GM21825 (cell line): ENCODE measurements around the gene SDCBP2.

ENCODE experiments used
- ATAC-seq: cut with Tn5 transposase; IDR thresholded peaks from one replicate; pipeline ENCODE4 v1.9.1; 2021; ENCODE audit warnings: mild to moderate bottlenecking, moderate library complexity; ENCODE audit not compliant: unreplicated experiment

SDCBP2 gene, protein sequence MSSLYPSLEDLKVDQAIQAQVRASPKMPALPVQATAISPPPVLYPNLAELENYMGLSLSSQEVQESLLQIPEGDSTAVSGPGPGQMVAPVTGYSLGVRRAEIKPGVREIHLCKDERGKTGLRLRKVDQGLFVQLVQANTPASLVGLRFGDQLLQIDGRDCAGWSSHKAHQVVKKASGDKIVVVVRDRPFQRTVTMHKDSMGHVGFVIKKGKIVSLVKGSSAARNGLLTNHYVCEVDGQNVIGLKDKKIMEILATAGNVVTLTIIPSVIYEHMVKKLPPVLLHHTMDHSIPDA

GRCh38 chr20:1328680-1329330, at the start of gene SDCBP2:
Gene SDCBP2 (minus strand): TSS chr20:1329139. CDS start chr20:1320416, 8,723 bp downstream.
- no peak for ATAC-seq

GRCh38 chr20:1378735-1379125, 49.8 kb upstream of the SDCBP2 start:
- ATAC-seq = no peak

- no peak for ATAC-seq
These were observed 49.2 kb upstream of the SDCBP2 start for GRCh38 chr20:1377984-1378734.

GRCh38 chr20:1377341-1377871, 48.5 kb upstream of the SDCBP2 start:
- ATAC-seq = peak; percentile 45

GRCh38 chr20:1376408-1377270, 47.7 kb upstream of the SDCBP2 start:
- no peak for ATAC-seq

DNA sequence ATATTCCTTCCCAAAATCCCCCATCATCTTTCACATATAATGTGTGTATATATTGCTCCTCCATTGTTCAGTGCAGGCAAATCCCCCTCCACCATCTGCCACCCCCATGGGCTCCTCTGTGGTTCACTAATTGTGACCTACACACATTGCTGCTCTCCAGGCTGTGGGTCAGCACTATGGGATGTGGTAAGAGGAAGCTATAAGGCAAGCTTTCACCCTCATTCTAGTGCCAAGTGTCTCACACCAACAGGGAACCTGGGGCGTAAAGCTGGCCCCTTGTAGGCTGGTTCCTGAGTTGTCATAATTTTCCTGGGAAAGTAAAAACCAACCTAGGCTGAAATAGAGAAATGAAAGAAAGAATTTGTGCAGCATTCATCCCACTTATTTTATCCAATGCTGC, 47.1 kb upstream of the SDCBP2 start:
- ATAC-seq = no peak

GRCh38 chr20:1375515-1375914, 46.6 kb upstream of the SDCBP2 start:
- ATAC-seq = no peak

- ATAC-seq = no peak
These were observed 45.3 kb upstream of the SDCBP2 start for GRCh38 chr20:1374246-1374645.

DNA sequence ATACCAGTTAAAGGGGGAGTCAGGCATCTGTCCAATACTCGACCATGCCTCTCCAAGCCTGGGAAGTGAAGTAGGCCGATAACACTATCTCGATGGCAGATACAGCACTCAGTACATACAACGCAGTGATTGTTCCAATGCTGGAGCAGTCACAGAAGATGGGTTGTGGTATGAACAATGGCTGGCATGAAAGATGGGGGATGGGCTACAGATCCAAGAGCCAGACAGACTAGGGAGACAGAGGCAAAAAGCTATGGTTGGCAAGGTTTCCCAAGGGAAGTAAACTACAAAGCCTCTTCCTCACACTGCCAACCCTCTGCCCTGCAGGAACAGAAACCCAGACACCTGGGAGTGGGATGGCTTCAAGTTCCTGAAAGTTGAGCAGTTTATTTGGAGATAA, 44.7 kb upstream of the SDCBP2 start:
- ATAC-seq = no peak

DNA sequence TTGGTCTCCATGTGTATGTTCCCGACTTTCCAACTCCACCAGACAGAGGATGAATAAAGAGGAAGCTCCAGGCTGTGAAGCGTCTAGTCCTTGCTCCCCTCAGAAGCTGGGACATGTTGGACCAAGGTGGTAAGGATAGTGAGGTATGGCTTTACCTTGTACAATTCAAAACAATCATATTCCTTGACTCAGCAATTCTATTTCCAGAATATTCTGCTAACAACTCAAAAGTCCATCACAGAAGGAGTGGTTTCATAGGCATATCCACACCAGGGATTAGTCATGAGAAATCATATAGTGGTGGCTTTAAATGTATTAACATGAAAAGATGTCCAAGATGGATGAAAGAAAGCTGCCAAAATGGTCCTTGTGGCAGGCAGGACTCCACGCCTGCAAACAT, 44.1 kb upstream of the SDCBP2 start:
- ATAC-seq = no peak

DNA sequence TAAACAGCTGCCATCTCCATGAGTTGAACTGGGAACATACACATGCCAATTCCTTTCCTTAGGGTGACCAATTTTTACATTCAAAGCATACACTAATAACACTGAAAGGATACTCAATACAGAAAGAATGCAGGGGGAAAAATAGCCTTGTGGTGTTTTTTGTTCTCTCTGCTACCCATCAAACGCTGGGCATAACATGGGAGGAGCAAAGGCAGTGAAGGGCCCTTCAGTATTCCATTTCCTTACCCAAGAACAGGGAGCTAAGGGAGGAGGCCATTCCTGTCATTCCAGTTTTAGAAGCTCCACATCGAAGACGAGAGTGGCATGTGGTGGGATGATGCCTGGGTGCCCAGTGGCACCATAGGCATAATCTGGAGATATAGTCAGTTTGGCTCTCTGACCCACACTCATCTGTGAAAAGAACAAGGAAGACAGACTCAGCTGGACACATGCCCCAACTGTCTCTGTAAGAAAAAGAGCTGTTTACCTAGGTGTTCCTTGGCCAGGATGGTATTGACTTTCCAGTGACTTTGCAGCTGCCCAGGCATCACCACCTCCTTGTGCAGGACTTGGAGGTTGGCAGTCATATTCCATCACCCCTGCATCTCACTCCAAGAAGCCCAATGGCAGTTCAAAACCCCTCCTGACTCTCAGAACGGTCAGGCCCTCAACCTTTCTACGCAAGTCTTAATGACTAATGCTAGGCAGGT, 43.0 kb upstream of the SDCBP2 start:
- no peak for ATAC-seq

- no peak for ATAC-seq
These were observed 42.4 kb upstream of the SDCBP2 start for GRCh38 chr20:1371202-1371782.

DNA sequence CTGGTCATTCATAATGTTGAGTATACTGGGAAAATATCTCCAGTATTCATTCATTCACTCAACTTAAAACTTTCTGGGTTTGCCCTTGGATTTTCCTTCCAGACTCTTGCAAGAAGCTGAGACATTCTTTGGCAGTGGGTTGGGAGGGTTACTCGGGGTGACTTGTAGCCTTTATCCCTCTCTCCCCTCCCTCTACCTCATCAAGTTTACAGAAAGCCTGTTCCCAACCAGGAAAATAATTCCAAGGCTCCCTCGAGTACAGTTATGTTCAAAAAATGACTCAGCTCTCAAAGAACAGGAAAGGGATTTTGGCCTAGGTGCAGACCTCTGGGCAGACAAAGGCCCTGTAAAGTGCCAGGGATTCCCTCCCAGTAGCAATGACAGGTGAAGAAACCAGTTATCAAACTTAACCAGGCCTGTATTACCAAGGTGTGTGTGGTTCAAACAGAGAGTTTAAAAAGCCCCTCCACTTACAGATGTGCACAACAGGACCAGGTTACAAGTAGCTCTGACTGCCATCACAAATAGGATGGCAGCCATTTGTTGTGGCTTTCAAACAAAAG, 41.7 kb upstream of the SDCBP2 start:
- ATAC-seq = no peak

DNA sequence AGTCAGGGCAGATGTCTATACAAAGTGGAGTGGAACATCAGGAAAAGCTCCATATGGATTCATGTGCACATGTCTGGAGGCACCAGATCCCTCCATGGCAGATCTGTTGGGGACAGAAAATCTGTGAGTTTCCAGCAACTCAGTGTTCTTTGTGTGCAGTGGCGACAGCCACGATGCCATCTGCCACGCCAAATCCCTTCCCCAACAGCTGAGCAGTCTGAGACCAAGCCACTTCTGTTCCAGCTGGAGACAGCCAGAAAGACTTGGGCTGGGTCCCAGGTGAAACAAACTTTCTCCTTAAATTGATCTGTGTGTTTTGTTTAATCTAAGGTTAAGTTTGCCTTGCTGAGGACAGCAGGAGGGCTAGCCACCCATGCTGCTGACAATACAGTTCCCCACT, 41.0 kb upstream of the SDCBP2 start:
- ATAC-seq = no peak

GRCh38 chr20:1368448-1369199, 39.7 kb upstream of the SDCBP2 start:
- no peak for ATAC-seq

- no peak for ATAC-seq
These were observed 38.5 kb upstream of the SDCBP2 start for GRCh38 chr20:1367479-1367878.

DNA sequence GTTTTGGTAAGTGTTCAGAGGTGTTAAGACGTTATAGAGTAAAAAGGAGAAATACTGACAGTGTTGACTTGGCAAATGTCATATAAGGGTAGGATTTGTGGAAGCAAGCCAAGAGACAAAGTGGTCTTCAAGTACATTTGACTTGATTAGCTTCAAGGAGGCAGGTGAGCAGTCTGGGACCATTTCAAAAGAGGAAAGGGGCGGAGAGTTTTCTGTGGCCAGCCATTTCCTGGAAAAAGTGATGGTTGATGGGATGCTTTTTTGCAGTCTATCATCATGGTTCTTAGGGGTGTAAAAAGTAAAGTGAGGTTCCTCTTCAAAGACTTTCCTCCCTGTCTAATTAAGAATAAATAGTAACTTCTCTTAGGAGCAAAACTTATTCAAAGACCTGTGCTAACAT, 35.2 kb upstream of the SDCBP2 start:
- no peak for ATAC-seq

- ATAC-seq = no peak
These were observed 34.6 kb upstream of the SDCBP2 start for GRCh38 chr20:1363522-1363921.

- ATAC-seq = no peak
These were observed 33.5 kb upstream of the SDCBP2 start for GRCh38 chr20:1362484-1362883.
